WTC11 (cell line): ENCODE measurements around the gene ACOXL. TPM values are rescaled to one million over a fixed set of nuclear protein-coding genes. Genes with fewer than 3 reads are reported as not detected.

Experiments used
- ATAC-seq: fragments of 200-7000 bp; cut with Tn5 transposase; 2 replicates; pipeline ENCODE4 v1.10.0; 2021; ENCODE audit warnings: mild to moderate bottlenecking, moderate library complexity
- CTCF ChIA-PET: fragments of 300-600 bp; sonication (Branson Sonifier 250); formaldehyde crosslinking; loops from one replicate; lab custom pipeline; 2021; ENCODE audit warnings: antibody characterized with exemption; lab: Charles Lee
- POLR2A ChIA-PET: fragments of 350-600 bp; sonication (Branson Sonifier 250); formaldehyde crosslinking; loops from one replicate; lab custom pipeline; 2021; ENCODE audit warnings: antibody characterized with exemption; lab: Charles Lee
- DNase-seq: peaks from one replicate; pipeline ENCODE4 v3.0.0; 2021; ENCODE audit warnings: low spot score
- H3K27ac Mint-ChIP-seq: 2 replicates; pipeline ENCODE4 v1.8.0; 2021; ENCODE audit warnings: mixed read lengths
- H3K27me3 Mint-ChIP-seq: 2 replicates; pipeline ENCODE4 v1.8.0; 2021; ENCODE audit warnings: low read depth, mild to moderate bottlenecking, moderate library complexity, mixed read lengths
- H3K36me3 Mint-ChIP-seq: 2 replicates; pipeline ENCODE4 v1.8.0; 2021; ENCODE audit warnings: mixed read lengths
- H3K4me1 Mint-ChIP-seq: 2 replicates; pipeline ENCODE4 v1.8.0; 2022; ENCODE audit warnings: mixed read lengths
- H3K4me3 Mint-ChIP-seq: 2 replicates; pipeline ENCODE4 v1.8.0; 2021; ENCODE audit warnings: mild to moderate bottlenecking, moderate library complexity, mixed read lengths
- H3K9me3 Mint-ChIP-seq: 2 replicates; pipeline ENCODE4 v1.8.0; 2021; ENCODE audit warnings: mixed read lengths
- ELF4 ChIP-seq: sonication (generic); formaldehyde crosslinking; IDR thresholded peaks from 2 replicates; pipeline ENCODE4 v1.8.1; 2022; ENCODE audit warnings: low read depth, mild to moderate bottlenecking, moderate library complexity, missing genetic modification reagents
- GABPB1 ChIP-seq: sonication (generic); formaldehyde crosslinking; IDR thresholded peaks from 2 replicates; pipeline ENCODE4 v1.8.1; 2023; ENCODE audit warnings: mild to moderate bottlenecking, missing genetic modification reagents
- IRF2 ChIP-seq: sonication (generic); formaldehyde crosslinking; IDR thresholded peaks from 2 replicates; pipeline ENCODE4 v1.8.0; 2022; ENCODE audit warnings: low read depth, missing genetic modification reagents, borderline replicate concordance
- MXD4 ChIP-seq: fragments of 250-450 bp; sonication (Bioruptor Pico); IDR thresholded peaks from 2 replicates; pipeline ENCODE4 v1.8.0; 2021; ENCODE audit warnings: mild to moderate bottlenecking, moderate library complexity, borderline replicate concordance
- NFATC4 ChIP-seq: fragments of 250-450 bp; sonication (Bioruptor Pico); IDR thresholded peaks from 2 replicates; pipeline ENCODE4 v1.9.0; 2021; ENCODE audit warnings: mild to moderate bottlenecking
- NR3C1 ChIP-seq: sonication (generic); formaldehyde crosslinking; conservative IDR thresholded peaks from 2 replicates; pipeline ENCODE4 v1.8.1; 2023; ENCODE audit warnings: low read depth, mild to moderate bottlenecking, missing genetic modification reagents
- PRRX2 ChIP-seq: fragments of 250-450 bp; sonication (Bioruptor Pico); IDR thresholded peaks from 2 replicates; pipeline ENCODE4 v1.8.0; 2021; ENCODE audit warnings: mild to moderate bottlenecking
- SMAD4 ChIP-seq: sonication (generic); formaldehyde crosslinking; IDR thresholded peaks from 2 replicates; pipeline ENCODE4 v1.8.0; 2022; ENCODE audit warnings: mild to moderate bottlenecking, missing genetic modification reagents
- TEAD4 ChIP-seq: sonication (generic); formaldehyde crosslinking; IDR thresholded peaks from 2 replicates; pipeline ENCODE4 v1.8.0; 2022; ENCODE audit warnings: mild to moderate bottlenecking, missing genetic modification reagents
- ZNF317 ChIP-seq: sonication (generic); formaldehyde crosslinking; IDR thresholded peaks from 2 replicates; pipeline ENCODE4 v1.8.1; 2023; ENCODE audit warnings: low read depth, mild to moderate bottlenecking, moderate library complexity, missing genetic modification reagents, borderline replicate concordance
- ZNF671 ChIP-seq: fragments of 250-450 bp; sonication (Bioruptor Pico); IDR thresholded peaks from 2 replicates; pipeline ENCODE4 v1.8.0; 2021; ENCODE audit warnings: mild to moderate bottlenecking
- total RNA-seq: library from RNA; stranded (reverse); gene quantifications from 3 replicates; pipeline ENCODE4 v1.2.3, GENCODE V29; 2021
- TF ChIP-seq, protein P1 (sequence below): sonication (generic); formaldehyde crosslinking; IDR thresholded peaks from 2 replicates; pipeline ENCODE4 v1.8.1; 2022; ENCODE audit warnings: mild to moderate bottlenecking, moderate library complexity, missing genetic modification reagents
- TF ChIP-seq, protein P2 (sequence below): fragments of 250-450 bp; sonication (Bioruptor Pico); IDR thresholded peaks from 2 replicates; pipeline ENCODE4 v2.1.2; 2022; ENCODE audit warnings: mild to moderate bottlenecking, moderate library complexity
- TF ChIP-seq, protein P3 (sequence below): sonication (generic); formaldehyde crosslinking; IDR thresholded peaks from 2 replicates; pipeline ENCODE4 v1.8.0; 2023; ENCODE audit warnings: missing genetic modification reagents
- TF ChIP-seq, protein P4 (sequence below): sonication (generic); formaldehyde crosslinking; IDR thresholded peaks from 2 replicates; pipeline ENCODE4 v1.8.0; 2022; ENCODE audit warnings: mild to moderate bottlenecking, missing genetic modification reagents
- TF ChIP-seq, protein P5 (sequence below): fragments of 200-600 bp; IDR thresholded peaks from 2 replicates; pipeline ENCODE4 v1.8.0; 2022; ENCODE audit warnings: antibody characterized with exemption

Gene ACOXL
- total RNA-seq, 1 experiment from 2014 or later, result 14.9 TPM

DNA sequence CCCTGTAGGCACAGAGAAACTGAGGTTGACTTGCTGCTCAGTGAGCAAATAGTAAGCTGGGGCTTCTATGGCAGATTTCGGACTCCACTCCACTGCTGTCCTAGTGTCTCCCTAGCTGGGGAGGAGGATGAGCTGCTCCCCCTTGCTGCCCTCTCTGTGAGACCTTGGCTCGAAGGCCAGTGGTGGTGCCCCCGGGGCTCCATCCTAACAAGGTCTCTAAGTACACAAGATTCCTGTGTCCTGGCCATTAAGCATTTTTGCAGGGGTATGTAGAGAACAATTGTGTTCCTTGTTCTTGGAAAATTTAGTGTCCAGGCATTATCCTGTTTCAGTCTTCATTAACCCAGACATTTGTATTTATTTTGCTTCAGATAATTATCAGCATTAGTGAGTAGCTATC is 367.0 kb downstream of the ACOXL start:
- DNase-seq (no peak), ATAC-seq (no peak)
- peaks cover 7% of the 10 kb centered on the region; the same call in 1 of the 2 replicates for H3K4me1 Mint-ChIP-seq
- no peak overlapping the region for H3K4me3 Mint-ChIP-seq
- CTCF ChIA-PET, result interaction anchor here (1.6 to 2.3 kb wide), 2 partner anchors 18 to 30 kb away, joined by 4 to 8 read pairs; no protein-coding TSS in a partner anchor
- H3K27me3 Mint-ChIP-seq, result no peaks in the 10 kb centered on the region
- POLR2A ChIA-PET, result no interaction called here
- TF ChIP-seq, protein P1, sequence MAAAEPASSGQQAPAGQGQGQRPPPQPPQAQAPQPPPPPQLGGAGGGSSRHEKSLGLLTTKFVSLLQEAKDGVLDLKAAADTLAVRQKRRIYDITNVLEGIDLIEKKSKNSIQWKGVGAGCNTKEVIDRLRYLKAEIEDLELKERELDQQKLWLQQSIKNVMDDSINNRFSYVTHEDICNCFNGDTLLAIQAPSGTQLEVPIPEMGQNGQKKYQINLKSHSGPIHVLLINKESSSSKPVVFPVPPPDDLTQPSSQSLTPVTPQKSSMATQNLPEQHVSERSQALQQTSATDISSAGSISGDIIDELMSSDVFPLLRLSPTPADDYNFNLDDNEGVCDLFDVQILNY, result no peak
- TF ChIP-seq, protein P2, sequence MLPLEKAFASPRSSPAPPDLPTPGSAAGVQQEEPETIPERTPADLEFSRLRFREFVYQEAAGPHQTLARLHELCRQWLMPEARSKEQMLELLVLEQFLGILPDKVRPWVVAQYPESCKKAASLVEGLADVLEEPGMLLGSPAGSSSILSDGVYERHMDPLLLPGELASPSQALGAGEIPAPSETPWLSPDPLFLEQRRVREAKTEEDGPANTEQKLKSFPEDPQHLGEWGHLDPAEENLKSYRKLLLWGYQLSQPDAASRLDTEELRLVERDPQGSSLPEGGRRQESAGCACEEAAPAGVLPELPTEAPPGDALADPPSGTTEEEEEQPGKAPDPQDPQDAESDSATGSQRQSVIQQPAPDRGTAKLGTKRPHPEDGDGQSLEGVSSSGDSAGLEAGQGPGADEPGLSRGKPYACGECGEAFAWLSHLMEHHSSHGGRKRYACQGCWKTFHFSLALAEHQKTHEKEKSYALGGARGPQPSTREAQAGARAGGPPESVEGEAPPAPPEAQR (CRISPR knock-in tag), result no peak
- TF ChIP-seq IRF2, result no peak
- TF ChIP-seq, protein P3, sequence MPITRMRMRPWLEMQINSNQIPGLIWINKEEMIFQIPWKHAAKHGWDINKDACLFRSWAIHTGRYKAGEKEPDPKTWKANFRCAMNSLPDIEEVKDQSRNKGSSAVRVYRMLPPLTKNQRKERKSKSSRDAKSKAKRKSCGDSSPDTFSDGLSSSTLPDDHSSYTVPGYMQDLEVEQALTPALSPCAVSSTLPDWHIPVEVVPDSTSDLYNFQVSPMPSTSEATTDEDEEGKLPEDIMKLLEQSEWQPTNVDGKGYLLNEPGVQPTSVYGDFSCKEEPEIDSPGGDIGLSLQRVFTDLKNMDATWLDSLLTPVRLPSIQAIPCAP (CRISPR knock-in tag), result no peak
- TF ChIP-seq, protein P4, sequence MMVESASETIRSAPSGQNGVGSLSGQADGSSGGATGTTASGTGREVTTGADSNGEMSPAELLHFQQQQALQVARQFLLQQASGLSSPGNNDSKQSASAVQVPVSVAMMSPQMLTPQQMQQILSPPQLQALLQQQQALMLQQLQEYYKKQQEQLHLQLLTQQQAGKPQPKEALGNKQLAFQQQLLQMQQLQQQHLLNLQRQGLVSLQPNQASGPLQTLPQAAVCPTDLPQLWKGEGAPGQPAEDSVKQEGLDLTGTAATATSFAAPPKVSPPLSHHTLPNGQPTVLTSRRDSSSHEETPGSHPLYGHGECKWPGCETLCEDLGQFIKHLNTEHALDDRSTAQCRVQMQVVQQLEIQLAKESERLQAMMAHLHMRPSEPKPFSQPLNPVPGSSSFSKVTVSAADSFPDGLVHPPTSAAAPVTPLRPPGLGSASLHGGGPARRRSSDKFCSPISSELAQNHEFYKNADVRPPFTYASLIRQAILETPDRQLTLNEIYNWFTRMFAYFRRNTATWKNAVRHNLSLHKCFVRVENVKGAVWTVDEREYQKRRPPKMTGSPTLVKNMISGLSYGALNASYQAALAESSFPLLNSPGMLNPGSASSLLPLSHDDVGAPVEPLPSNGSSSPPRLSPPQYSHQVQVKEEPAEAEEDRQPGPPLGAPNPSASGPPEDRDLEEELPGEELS (CRISPR knock-in tag), result no peak
- no peak for TF ChIP-seq ELF4 (CRISPR knock-in tag)
- no peak for TF ChIP-seq NFATC4 (CRISPR knock-in tag)
- TF ChIP-seq SMAD4 (CRISPR knock-in tag), result no peak
- no peak for TF ChIP-seq MXD4
- no peak overlapping the region for H3K27ac Mint-ChIP-seq
- H3K36me3 Mint-ChIP-seq, result no peaks in the 10 kb centered on the region
- no peaks in the 10 kb centered on the region for H3K9me3 Mint-ChIP-seq

DNA sequence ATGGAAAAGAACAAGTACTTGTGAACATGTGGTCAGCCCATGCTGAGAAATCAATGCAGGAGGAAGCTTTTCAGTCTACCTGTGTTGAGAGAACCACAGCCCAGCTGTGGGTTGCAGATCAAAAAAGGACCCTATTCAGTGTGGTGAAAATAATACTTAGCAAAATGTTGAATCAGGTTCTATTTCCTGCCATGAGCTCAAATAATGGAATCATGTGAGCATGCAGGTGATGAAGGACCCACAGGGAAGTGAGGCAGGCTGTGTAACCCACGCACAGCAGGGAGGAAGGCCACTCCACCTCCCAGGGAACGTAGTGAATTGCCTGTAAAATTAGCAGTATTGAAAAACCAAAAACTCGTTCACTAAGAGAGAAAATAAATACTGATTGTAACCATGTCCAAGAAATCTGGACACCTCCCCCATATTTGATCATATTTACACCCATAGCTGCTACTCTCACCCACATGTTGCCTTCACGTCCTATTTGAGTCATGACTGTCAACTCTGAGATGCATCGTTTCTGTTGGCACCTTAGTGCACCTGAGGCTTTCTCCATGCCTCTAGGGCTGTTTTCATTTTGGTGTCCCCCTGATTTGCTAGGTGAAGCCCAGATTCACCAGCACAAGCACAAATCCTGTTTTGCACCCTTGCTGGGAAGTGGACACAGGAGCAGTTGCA is 367.9 kb downstream of the ACOXL start:
- H3K9me3 Mint-ChIP-seq, result no peaks in the 10 kb centered on the region
- CTCF ChIA-PET, result interaction anchor here (1.0 to 2.3 kb wide), 3 partner anchors 10 to 30 kb away, joined by 3 to 8 read pairs (median 4); no protein-coding TSS in a partner anchor
- H3K27ac Mint-ChIP-seq, result no peak overlapping the region
- no peaks in the 10 kb centered on the region for H3K36me3 Mint-ChIP-seq
- POLR2A ChIA-PET, result no interaction called here
- ATAC-seq, result no peak
- H3K27me3 Mint-ChIP-seq, result no peaks in the 10 kb centered on the region
- TF ChIP-seq ZNF671 (CRISPR knock-in tag) (no peak), PRRX2 (CRISPR knock-in tag) (no peak), GABPB1 (CRISPR knock-in tag) (no peak)
- TF ChIP-seq, all 79 proteins: peak for 0
- Mint-ChIP-seq H3K4me1 (peaks cover 7% of the 10 kb centered on the region; the same call in 1 of the 2 replicates), H3K4me3 (no peak overlapping the region)
- no peak for DNase-seq

DNA sequence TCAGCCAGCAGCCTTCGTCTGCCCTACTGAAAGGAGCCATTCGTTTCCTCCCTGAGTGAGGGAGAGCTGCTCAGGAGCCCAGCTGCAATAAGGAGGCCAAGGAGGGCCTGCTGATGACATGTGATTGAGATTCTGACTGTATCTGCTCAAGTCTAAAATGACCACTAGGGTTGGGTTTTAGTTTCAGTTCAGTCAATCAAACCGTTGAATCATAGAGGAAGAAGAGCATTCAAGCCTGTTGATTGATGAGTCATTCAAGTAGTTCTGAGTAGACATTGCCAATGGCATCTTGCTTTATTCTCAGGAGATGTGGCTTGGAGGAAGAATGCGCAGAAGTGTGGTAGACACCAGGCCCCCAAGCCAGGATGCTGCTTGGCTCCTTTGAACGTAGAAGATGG is 368.4 kb downstream of the ACOXL start:
- POLR2A ChIA-PET, result no interaction called here
- no peaks in the 10 kb centered on the region for H3K36me3 Mint-ChIP-seq
- H3K4me3 Mint-ChIP-seq, result no peak overlapping the region
- TF ChIP-seq ZNF317 (CRISPR knock-in tag) (no peak), NR3C1 (no peak), TEAD4 (CRISPR knock-in tag) (no peak)
- TF ChIP-seq, protein P5, sequence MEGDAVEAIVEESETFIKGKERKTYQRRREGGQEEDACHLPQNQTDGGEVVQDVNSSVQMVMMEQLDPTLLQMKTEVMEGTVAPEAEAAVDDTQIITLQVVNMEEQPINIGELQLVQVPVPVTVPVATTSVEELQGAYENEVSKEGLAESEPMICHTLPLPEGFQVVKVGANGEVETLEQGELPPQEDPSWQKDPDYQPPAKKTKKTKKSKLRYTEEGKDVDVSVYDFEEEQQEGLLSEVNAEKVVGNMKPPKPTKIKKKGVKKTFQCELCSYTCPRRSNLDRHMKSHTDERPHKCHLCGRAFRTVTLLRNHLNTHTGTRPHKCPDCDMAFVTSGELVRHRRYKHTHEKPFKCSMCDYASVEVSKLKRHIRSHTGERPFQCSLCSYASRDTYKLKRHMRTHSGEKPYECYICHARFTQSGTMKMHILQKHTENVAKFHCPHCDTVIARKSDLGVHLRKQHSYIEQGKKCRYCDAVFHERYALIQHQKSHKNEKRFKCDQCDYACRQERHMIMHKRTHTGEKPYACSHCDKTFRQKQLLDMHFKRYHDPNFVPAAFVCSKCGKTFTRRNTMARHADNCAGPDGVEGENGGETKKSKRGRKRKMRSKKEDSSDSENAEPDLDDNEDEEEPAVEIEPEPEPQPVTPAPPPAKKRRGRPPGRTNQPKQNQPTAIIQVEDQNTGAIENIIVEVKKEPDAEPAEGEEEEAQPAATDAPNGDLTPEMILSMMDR, result no peak
- TF ChIP-seq, all 79 proteins: peak for 0
- H3K9me3 Mint-ChIP-seq, result no peaks in the 10 kb centered on the region
- H3K4me1 Mint-ChIP-seq, result peaks cover 7% of the 10 kb centered on the region; the same call in 1 of the 2 replicates
- CTCF ChIA-PET, result interaction anchor here (1.0 to 2.3 kb wide), 3 partner anchors 11 to 31 kb away, joined by 3 to 8 read pairs (median 4); no protein-coding TSS in a partner anchor
- H3K27ac Mint-ChIP-seq, result no peak overlapping the region
- no peak for DNase-seq
- no peak for ATAC-seq
- no peaks in the 10 kb centered on the region for H3K27me3 Mint-ChIP-seq
